GM12878 (cell line): ENCODE measurements around the gene RAB3C. TPM values are rescaled to one million over a fixed set of nuclear protein-coding genes. Genes with fewer than 3 reads are reported as not detected.

Experiments used
- ATAC-seq: fragments of 200-7000 bp; cut with Tn5 transposase; 3 replicates; pipeline ENCODE4 v1.9.1; 2020; ENCODE audit warnings: mild to moderate bottlenecking, moderate library complexity
- BruUV-seq: library from RNA; stranded (reverse); fragments of 400-500 nt; replicated peaks from 2 replicates; lab custom pipeline; 2021; lab: Mats Ljungman, UMichigan
- CTCF ChIA-PET: fragments of 300-600 bp; sonication (Branson Sonifier 250); formaldehyde crosslinking; extraction: SDS; loops from one replicate; lab custom pipeline; 2021; ENCODE audit warnings: inconsistent platforms; lab: Yijun Ruan, JAX
- POLR2A ChIA-PET: fragments of 350-600 bp; formaldehyde crosslinking; extraction: SDS; loops from one replicate; lab custom pipeline; 2021; ENCODE audit warnings: inconsistent platforms; lab: Charles Lee
- RAD21 ChIA-PET: fragments of 300-600 bp; sonication (Branson Sonifier 250); formaldehyde crosslinking; loops from one replicate; lab custom pipeline; 2023; ENCODE audit warnings: antibody characterized with exemption; ENCODE audit not compliant: unreplicated experiment; lab: Charles Lee
- SMC1A ChIA-PET: fragments of 300-600 bp; sonication (Branson Sonifier 250); formaldehyde crosslinking; loops from one replicate; lab custom pipeline; 2023; ENCODE audit not compliant: unreplicated experiment, uncharacterized antibody; lab: Charles Lee
- DNase-seq: peaks from one replicate; pipeline ENCODE4 v3.0.0-alpha.2; 2011; ENCODE audit warnings: low read depth, low spot score
- FAIRE-seq: peaks from 3 replicates; lab custom pipeline; 2011; peaks lifted over from hg19 to GRCh38; lab: Jason Lieb, UNC
- H2AFZ ChIP-seq: 2 replicates; pipeline ENCODE4 v1.6.0; 2011; ENCODE audit warnings: low read depth, low read length, control low read depth; ENCODE audit not compliant: control insufficient read depth
- H3K27ac ChIP-seq: 2 replicates; pipeline ENCODE4 v1.5.1; 2011; ENCODE audit warnings: control low read depth; ENCODE audit not compliant: control insufficient read depth, insufficient read depth
- H3K27me3 ChIP-seq, 2 experiments: replicated peaks in 1 of 2; 2 replicates each; pipeline versions ENCODE4 v1.6.0 to v1.6.1; 2011; ENCODE audit warnings: low read length in 1 of 2; ENCODE audit not compliant: control insufficient read depth in 2 of 2, insufficient read depth in 2 of 2
- H3K36me3 ChIP-seq, 2 experiments: 2 replicates each; pipeline ENCODE4 v1.5.1; 2011; ENCODE audit warnings: low read length in 1 of 2; ENCODE audit not compliant: control insufficient read depth in 2 of 2, insufficient read depth in 2 of 2
- H3K4me1 ChIP-seq: 2 replicates; pipeline ENCODE4 v1.6.1; 2011; ENCODE audit warnings: mild to moderate bottlenecking, low read length, moderate library complexity, mixed read lengths; ENCODE audit not compliant: control insufficient read depth, insufficient read depth
- H3K4me2 ChIP-seq: 2 replicates; pipeline ENCODE4 v1.6.0; 2011; ENCODE audit warnings: control low read depth; ENCODE audit not compliant: control insufficient read depth, insufficient read depth
- H3K4me3 ChIP-seq: fragments of 200-600 bp; sonication (generic); 2 replicates; pipeline ENCODE4 v1.5.1; 2016
- H3K79me2 ChIP-seq: 2 replicates; pipeline ENCODE4 v1.6.0; 2011; ENCODE audit warnings: low read length; ENCODE audit not compliant: control insufficient read depth, insufficient read depth
- H3K9ac ChIP-seq: 2 replicates; pipeline ENCODE4 v1.8.0; 2011; ENCODE audit warnings: low read length, control low read depth, mixed read lengths; ENCODE audit not compliant: control insufficient read depth, insufficient read depth
- H3K9me3 ChIP-seq: replicated peaks from 3 replicates; pipeline ENCODE4 v1.5.1; 2011; ENCODE audit warnings: mild to moderate bottlenecking, low read length; ENCODE audit not compliant: control insufficient read depth, insufficient read depth
- H4K20me1 ChIP-seq: 2 replicates; pipeline ENCODE4 v1.6.0; 2011; ENCODE audit not compliant: control insufficient read depth, insufficient read depth
- ETV6 ChIP-seq, 2 experiments: fragments of 450-650 bp in 1 of 2; IDR thresholded peaks in 1 of 2; conservative IDR thresholded peaks in 1 of 2; 2 replicates each; pipeline ENCODE4 v1.6.1; 2014; ENCODE audit warnings: antibody characterized with exemption in 1 of 2, borderline replicate concordance in 1 of 2, low read depth in 1 of 2, mild to moderate bottlenecking in 1 of 2, moderate library complexity in 1 of 2
- GATAD2B ChIP-seq: fragments of 450-650 bp; conservative IDR thresholded peaks from 2 replicates; pipeline ENCODE4 v1.6.1; 2017; ENCODE audit warnings: low read depth, mild to moderate bottlenecking, moderate library complexity
- IRF4 ChIP-seq: IDR thresholded peaks from 2 replicates; pipeline ENCODE4 v1.6.1; 2011; ENCODE audit warnings: low read depth, low read length
- JUNB ChIP-seq: IDR thresholded peaks from 2 replicates; pipeline ENCODE4 v1.6.1; 2016; ENCODE audit warnings: antibody characterized with exemption, mild to moderate bottlenecking
- NFXL1 ChIP-seq: fragments of 450-650 bp; IDR thresholded peaks from 2 replicates; pipeline ENCODE4 v1.6.1; 2017; ENCODE audit warnings: antibody characterized with exemption, mild to moderate bottlenecking, borderline replicate concordance
- NKRF ChIP-seq: fragments of 450-650 bp; conservative IDR thresholded peaks from 2 replicates; pipeline ENCODE4 v1.6.1; 2017; ENCODE audit warnings: mild to moderate bottlenecking, moderate library complexity
- POU2F2 ChIP-seq: IDR thresholded peaks from 3 replicates; pipeline ENCODE4 v1.6.1; 2011; ENCODE audit warnings: low read depth, mild to moderate bottlenecking, low read length, borderline replicate concordance
- RAD21 ChIP-seq: IDR thresholded peaks from 2 replicates; pipeline ENCODE4 v1.6.1; 2011; ENCODE audit warnings: mild to moderate bottlenecking, low read depth, low read length, moderate library complexity; ENCODE audit not compliant: insufficient read depth
- RELA ChIP-seq: fragments of 450-650 bp; IDR thresholded peaks from 2 replicates; pipeline ENCODE4 v1.8.0; 2014; ENCODE audit warnings: borderline replicate concordance; ENCODE audit not compliant: partially characterized antibody
- SMC3 ChIP-seq: IDR thresholded peaks from 2 replicates; pipeline ENCODE4 v1.6.1; 2011; ENCODE audit warnings: low read length, improper control_type of control experiment, borderline replicate concordance
- SP1 ChIP-seq: IDR thresholded peaks from one replicate; pipeline ENCODE4 v1.6.1; 2011; ENCODE audit warnings: low read depth, low read length
- TCF7 ChIP-seq: IDR thresholded peaks from 2 replicates; pipeline ENCODE4 v1.6.1; 2014; ENCODE audit warnings: antibody characterized with exemption, borderline replicate concordance
- ZNF384 ChIP-seq: IDR thresholded peaks from 2 replicates; pipeline ENCODE4 v1.6.1; 2012; ENCODE audit warnings: low read depth, mild to moderate bottlenecking, low read length, improper control_type of control experiment, borderline replicate concordance
- WGBS: methylation state at CpG from one replicate; pipeline ENCODE4 v1.1.6; 2016; ENCODE audit warnings: low lambda C conversion rate; ENCODE audit not compliant: insufficient replicate concordance, insufficient coverage; ENCODE audit errors: missing lambda C conversion rate; 5-methylcytosine and 5-hydroxymethylcytosine counted together
- in situ Hi-C: fragments of 300-500 bp; cut with MboI; formaldehyde crosslinking; loops from 9 replicates; pipeline ENCODE4 v1.14.3; 2018; ENCODE audit warnings: mixed read lengths
- intact Hi-C: fragments of 100-400 bp; cut with micrococcal nuclease; formaldehyde crosslinking; loops from one replicate; pipeline ENCODE4 v1.14.2; 2022; ENCODE audit not compliant: unreplicated experiment
- polyA plus RNA-seq, 11 experiments: library from polyadenylated mRNA; depleted of rRNA in 4 of 11; unstranded in 6 of 11; stranded (reverse) in 5 of 11; fragments of >200 nt; fragmentation: Nextera tagmentation in 4 of 11; fragmentation: Illumina TruSeq in 1 of 11; extraction: Ambion mirVana in 4 of 11; extraction: Trizol in 1 of 11; gene quantifications; 1 replicate in 1 of 11; 2 replicates in 10 of 11; pipeline versions ENCODE4 v1.2.1 to v1.2.3, GENCODE V29; 2011 to 2016; ENCODE audit warnings: inconsistent platforms in 2 of 11, missing spikeins in 2 of 11, low read depth in 1 of 11
- total RNA-seq, 4 experiments: library from RNA; depleted of rRNA in 3 of 4; stranded (reverse); fragments of >200 nt in 3 of 4; fragmentation: Illumina TruSeq in 1 of 4; extraction: Trizol in 1 of 4; gene quantifications; 2 replicates each; pipeline versions ENCODE4 v1.2.1 to v1.2.3, GENCODE V29; 2013 to 2021
- TF ChIP-seq, protein P1 (sequence below): fragments of 450-650 bp; formaldehyde crosslinking; IDR thresholded peaks from 2 replicates; pipeline ENCODE4 v1.4.0; 2020; ENCODE audit warnings: mild to moderate bottlenecking, moderate library complexity
- TF ChIP-seq, protein P2 (sequence below), 3 experiments: IDR thresholded peaks in 2 of 3; conservative IDR thresholded peaks in 1 of 3; 2 replicates each; pipeline ENCODE4 v1.5.1; 2011; ENCODE audit warnings: low read depth in 3 of 3, low read length in 3 of 3, mild to moderate bottlenecking in 3 of 3, control low read depth in 2 of 3, moderate library complexity in 2 of 3, inconsistent platforms in 1 of 3, mixed read lengths in 1 of 3; ENCODE audit not compliant: control insufficient read depth in 2 of 3, insufficient read depth in 1 of 3; ENCODE audit errors: extremely low read depth in 1 of 3
- TF ChIP-seq, protein P3 (sequence below): IDR thresholded peaks from 2 replicates; pipeline ENCODE4 v1.6.1; 2011; ENCODE audit warnings: low read depth, mild to moderate bottlenecking, low read length, moderate library complexity, borderline replicate concordance; ENCODE audit errors: extremely low read depth

Gene RAB3C
- total and polyA plus RNA-seq, 10 of the 15 experiments (the other 5 are each of a cell fraction or from before 2014, with no cell fraction given): not detected

DNA sequence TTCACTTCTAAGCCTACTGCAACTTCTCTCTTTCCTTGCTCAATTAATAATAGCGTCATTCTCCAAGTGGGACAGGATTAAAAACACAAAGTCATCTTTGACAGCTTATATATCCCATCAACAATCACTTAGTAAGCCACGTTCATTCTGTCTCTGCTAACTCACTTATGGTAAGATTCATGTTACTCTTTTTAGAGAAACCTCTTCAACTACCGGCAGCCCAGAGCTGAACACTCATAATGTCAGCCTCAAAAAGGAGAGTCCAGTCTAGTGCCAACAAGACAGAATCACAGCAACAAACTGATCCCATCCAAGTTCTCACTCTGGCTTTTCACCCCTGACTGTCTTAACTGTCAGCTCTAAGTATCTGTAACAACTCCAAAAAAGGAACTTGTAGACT is 196.0 kb downstream of the RAB3C start:
- in situ Hi-C loops: no loop called here
- no peak for TF ChIP-seq SMC3
- no peak for TF ChIP-seq POU2F2
- no peak for TF ChIP-seq NKRF
- no peak for TF ChIP-seq SP1
- TF ChIP-seq, protein P1, sequence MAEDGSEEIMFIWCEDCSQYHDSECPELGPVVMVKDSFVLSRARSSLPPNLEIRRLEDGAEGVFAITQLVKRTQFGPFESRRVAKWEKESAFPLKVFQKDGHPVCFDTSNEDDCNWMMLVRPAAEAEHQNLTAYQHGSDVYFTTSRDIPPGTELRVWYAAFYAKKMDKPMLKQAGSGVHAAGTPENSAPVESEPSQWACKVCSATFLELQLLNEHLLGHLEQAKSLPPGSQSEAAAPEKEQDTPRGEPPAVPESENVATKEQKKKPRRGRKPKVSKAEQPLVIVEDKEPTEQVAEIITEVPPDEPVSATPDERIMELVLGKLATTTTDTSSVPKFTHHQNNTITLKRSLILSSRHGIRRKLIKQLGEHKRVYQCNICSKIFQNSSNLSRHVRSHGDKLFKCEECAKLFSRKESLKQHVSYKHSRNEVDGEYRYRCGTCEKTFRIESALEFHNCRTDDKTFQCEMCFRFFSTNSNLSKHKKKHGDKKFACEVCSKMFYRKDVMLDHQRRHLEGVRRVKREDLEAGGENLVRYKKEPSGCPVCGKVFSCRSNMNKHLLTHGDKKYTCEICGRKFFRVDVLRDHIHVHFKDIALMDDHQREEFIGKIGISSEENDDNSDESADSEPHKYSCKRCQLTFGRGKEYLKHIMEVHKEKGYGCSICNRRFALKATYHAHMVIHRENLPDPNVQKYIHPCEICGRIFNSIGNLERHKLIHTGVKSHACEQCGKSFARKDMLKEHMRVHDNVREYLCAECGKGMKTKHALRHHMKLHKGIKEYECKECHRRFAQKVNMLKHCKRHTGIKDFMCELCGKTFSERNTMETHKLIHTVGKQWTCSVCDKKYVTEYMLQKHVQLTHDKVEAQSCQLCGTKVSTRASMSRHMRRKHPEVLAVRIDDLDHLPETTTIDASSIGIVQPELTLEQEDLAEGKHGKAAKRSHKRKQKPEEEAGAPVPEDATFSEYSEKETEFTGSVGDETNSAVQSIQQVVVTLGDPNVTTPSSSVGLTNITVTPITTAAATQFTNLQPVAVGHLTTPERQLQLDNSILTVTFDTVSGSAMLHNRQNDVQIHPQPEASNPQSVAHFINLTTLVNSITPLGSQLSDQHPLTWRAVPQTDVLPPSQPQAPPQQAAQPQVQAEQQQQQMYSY: no peak
- TF ChIP-seq JUNB: no peak
- no peak for TF ChIP-seq NFXL1
- TF ChIP-seq ETV6 (conservative IDR thresholded peaks at IDR 0.05 in 1 of 2, IDR thresholded peaks at IDR 0.05 in 1 of 2; ENCODE audit: borderline replicate concordance in 1 of 2, low read depth in 1 of 2): no peak
- no peak for TF ChIP-seq GATAD2B
- TF ChIP-seq IRF4: no peak
- TF ChIP-seq, protein P2, sequence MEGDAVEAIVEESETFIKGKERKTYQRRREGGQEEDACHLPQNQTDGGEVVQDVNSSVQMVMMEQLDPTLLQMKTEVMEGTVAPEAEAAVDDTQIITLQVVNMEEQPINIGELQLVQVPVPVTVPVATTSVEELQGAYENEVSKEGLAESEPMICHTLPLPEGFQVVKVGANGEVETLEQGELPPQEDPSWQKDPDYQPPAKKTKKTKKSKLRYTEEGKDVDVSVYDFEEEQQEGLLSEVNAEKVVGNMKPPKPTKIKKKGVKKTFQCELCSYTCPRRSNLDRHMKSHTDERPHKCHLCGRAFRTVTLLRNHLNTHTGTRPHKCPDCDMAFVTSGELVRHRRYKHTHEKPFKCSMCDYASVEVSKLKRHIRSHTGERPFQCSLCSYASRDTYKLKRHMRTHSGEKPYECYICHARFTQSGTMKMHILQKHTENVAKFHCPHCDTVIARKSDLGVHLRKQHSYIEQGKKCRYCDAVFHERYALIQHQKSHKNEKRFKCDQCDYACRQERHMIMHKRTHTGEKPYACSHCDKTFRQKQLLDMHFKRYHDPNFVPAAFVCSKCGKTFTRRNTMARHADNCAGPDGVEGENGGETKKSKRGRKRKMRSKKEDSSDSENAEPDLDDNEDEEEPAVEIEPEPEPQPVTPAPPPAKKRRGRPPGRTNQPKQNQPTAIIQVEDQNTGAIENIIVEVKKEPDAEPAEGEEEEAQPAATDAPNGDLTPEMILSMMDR (IDR thresholded peaks at IDR 0.05 in 2 of 3, conservative IDR thresholded peaks at IDR 0.05 in 1 of 3; ENCODE audit: control insufficient read depth in 2 of 3, extremely low read depth in 1 of 3, insufficient read depth in 1 of 3, low read depth in 3 of 3, low read length in 3 of 3): no peak
- TF ChIP-seq TCF7: no peak
- TF ChIP-seq, protein P3, sequence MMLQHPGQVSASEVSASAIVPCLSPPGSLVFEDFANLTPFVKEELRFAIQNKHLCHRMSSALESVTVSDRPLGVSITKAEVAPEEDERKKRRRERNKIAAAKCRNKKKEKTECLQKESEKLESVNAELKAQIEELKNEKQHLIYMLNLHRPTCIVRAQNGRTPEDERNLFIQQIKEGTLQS: no peak
- TF ChIP-seq RAD21: no peak
- no peak for TF ChIP-seq ZNF384
- no peak for TF ChIP-seq RELA
- H3K9me3 ChIP-seq: no peaks in the 10 kb centered on the region
- no peak overlapping the region for H2AFZ ChIP-seq
- no peak overlapping the region for H3K4me2 ChIP-seq
- ChIA-PET CTCF (interaction anchor here (1.2 kb wide), 1 partner anchor 395 kb away, joined by 3 read pairs; no protein-coding TSS in a partner anchor), SMC1A (interaction anchor here (1.0 to 1.5 kb wide), 6 partner anchors 7 to 64 kb away, joined by 3 to 4 read pairs (median 3); no protein-coding TSS in a partner anchor), RAD21 (no interaction called here), POLR2A (no interaction called here)
- no peaks in the 10 kb centered on the region for H3K4me1 ChIP-seq
- intact Hi-C loops: no loop called here
- H3K79me2 ChIP-seq: no peaks in the 10 kb centered on the region
- ATAC-seq: no peak
- no peak overlapping the region for H3K9ac ChIP-seq
- no peak overlapping the region for H3K4me3 ChIP-seq
- WGBS: 26% methylated on average over 3 of the region's 3 CpGs
- DNase-seq: no peak
- FAIRE-seq: no peak
- H3K27me3 ChIP-seq: no peaks in the 10 kb centered on the region
- H3K36me3 ChIP-seq: no peaks in the 10 kb centered on the region
- no TSS peak for BruUV-seq
- no peaks in the 10 kb centered on the region for H4K20me1 ChIP-seq
- no peak overlapping the region for H3K27ac ChIP-seq
